HFFc6 (cell line): ENCODE data around the gene SYNGR3. TPM values are rescaled to one million over a fixed set of nuclear protein-coding genes. Genes with fewer than 3 reads are reported as not detected.

ENCODE experiments used
- DNase-seq: peaks from one replicate; pipeline ENCODE4 v3.0.0-alpha.2; 2018
- H3K27ac Mint-ChIP-seq: 2 replicates; pipeline ENCODE4 v1.8.0; 2020; ENCODE audit warnings: mild to moderate bottlenecking, mixed read lengths
- H3K27me3 Mint-ChIP-seq: 2 replicates; pipeline ENCODE4 v1.8.0; 2021; ENCODE audit warnings: mild to moderate bottlenecking, moderate library complexity, mixed read lengths; ENCODE audit not compliant: insufficient read depth
- H3K36me3 Mint-ChIP-seq: 2 replicates; pipeline ENCODE4 v1.8.0; 2021; ENCODE audit warnings: low read depth, mixed read lengths
- H3K4me1 Mint-ChIP-seq: 2 replicates; pipeline ENCODE4 v1.8.0; 2020; ENCODE audit warnings: low read depth, mixed read lengths
- H3K4me3 Mint-ChIP-seq: 2 replicates; pipeline ENCODE4 v1.8.0; 2020; ENCODE audit warnings: mild to moderate bottlenecking, moderate library complexity, mixed read lengths
- H3K9me3 Mint-ChIP-seq: 2 replicates; pipeline ENCODE4 v1.8.0; 2020; ENCODE audit warnings: mild to moderate bottlenecking, mixed read lengths
- total RNA-seq, 6 experiments: library from RNA; stranded (reverse); fragmentation: NEBNext Ultra II Directional; extraction: Animal tissue kit (Norgen Biotek cat#: 25700); gene quantifications; 2 replicates in 1 of 6; 3 replicates in 5 of 6; pipeline ENCODE4 v1.2.3, GENCODE V29; 2021
- TF ChIP-seq, protein P1 (sequence below): fragments of 200-600 bp; sonication (generic); IDR thresholded peaks from 2 replicates; pipeline ENCODE4 v1.5.0; 2021; ENCODE audit warnings: antibody characterized with exemption, mild to moderate bottlenecking

Gene SYNGR3
- total RNA-seq, 6 experiments from 2014 or later: 0.96 to 1.4 (median 1.2) TPM

DNA sequence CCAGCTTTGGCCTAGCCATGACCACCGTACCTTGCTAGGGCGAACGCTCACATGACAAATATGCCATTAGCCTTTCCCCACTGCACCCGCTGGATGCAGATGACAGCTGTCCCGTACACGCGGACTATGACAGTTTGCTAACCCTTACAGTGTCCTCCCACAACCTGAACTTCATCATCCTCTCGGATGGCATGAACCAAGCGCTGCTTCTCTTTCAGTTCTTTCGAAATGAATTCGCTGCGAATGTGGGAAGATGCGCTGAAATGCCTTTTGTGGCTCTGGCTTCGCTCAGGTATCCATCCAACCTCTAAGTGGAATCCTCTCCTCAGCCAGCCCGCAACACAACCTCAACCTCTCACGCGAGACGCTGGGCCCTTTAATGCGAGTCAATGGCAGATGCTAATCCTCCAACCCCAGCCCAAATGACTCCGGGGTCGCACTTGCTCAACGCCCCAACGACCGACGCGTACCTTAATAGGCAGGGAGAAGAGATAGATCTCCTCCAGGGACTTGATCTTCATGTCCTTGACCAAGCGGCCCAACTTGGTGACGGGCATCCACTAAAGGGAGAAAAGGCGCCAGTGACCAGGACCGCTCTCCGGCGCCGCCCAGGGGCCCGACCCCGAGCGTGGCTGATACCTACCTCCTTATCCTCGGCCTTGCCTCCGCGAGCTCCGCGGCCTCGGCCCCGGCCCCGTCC, 25.8 kb upstream of the SYNGR3 start:
- H3K27ac Mint-ChIP-seq: peak overlapping the region; percentile 95
- peaks cover 31% of the 10 kb centered on the region for H3K9me3 Mint-ChIP-seq
- peaks cover 37% of the 10 kb centered on the region for H3K4me1 Mint-ChIP-seq
- peaks cover 49% of the 10 kb centered on the region for H3K36me3 Mint-ChIP-seq
- TF ChIP-seq, protein P1, sequence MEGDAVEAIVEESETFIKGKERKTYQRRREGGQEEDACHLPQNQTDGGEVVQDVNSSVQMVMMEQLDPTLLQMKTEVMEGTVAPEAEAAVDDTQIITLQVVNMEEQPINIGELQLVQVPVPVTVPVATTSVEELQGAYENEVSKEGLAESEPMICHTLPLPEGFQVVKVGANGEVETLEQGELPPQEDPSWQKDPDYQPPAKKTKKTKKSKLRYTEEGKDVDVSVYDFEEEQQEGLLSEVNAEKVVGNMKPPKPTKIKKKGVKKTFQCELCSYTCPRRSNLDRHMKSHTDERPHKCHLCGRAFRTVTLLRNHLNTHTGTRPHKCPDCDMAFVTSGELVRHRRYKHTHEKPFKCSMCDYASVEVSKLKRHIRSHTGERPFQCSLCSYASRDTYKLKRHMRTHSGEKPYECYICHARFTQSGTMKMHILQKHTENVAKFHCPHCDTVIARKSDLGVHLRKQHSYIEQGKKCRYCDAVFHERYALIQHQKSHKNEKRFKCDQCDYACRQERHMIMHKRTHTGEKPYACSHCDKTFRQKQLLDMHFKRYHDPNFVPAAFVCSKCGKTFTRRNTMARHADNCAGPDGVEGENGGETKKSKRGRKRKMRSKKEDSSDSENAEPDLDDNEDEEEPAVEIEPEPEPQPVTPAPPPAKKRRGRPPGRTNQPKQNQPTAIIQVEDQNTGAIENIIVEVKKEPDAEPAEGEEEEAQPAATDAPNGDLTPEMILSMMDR: no peak
- H3K27me3 Mint-ChIP-seq: peaks cover 35% of the 10 kb centered on the region
- H3K4me3 Mint-ChIP-seq: peak overlapping the region; percentile 98
- DNase-seq: no peak

DNA sequence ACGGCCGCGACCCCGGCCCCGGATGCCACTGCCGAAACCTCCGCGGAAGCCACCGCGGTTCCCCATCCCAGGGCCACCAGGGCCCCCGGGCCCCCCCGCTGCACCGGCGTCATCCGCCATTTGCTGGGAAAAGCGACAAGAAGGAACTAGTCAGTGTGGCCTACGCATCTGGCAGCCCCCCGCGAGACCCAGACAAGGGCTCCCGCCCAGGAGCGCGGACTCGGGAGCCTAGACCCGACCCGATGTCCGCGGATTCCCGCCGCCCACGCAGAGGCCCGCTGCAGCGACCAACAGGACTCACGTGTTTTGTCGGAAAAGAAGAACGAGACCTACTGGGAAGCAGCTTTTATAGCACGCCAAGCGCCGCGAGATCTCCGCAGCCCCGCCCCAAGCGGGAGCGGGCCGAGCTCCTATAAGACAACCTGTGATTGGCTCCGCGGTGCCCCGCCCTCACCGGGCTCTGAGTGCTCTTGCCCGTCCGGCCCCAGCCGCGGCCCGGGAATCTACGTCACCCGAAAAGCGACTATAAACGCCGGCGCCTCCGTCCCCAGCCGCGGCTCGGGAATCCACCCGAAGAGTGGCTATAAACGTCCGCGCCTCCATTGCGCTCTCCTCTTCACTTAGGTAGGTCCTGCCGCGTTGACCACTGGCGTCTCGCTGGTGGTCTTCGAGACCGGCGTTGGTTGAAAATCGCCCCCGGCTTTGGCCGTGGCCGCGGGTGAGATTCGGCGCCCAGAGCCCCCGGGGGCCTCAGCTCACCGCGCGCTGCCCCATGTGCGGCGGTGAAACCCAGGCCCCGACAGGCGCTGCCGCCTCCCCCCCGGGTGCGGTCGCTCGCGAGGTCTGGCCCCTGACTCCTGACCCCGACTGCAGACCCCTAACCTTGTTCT, 25.0 kb upstream of the SYNGR3 start, which contains the start of gene RPS2:
TSS of gene RPS2 (minus strand) at position 321 of the 890 bp plus-strand sequence. CDS start at position 120, 201 bp downstream.
- TF ChIP-seq, protein P1: no peak
- H3K27ac Mint-ChIP-seq: peak within 1 kb of the TSS; percentile 95
- peaks cover 30% of the 10 kb centered on the region for H3K9me3 Mint-ChIP-seq
- H3K4me3 Mint-ChIP-seq: peak within 1 kb of the TSS; percentile 98
- peaks cover 49% of the 10 kb centered on the region for H3K36me3 Mint-ChIP-seq
- peak; percentile 99 for DNase-seq
- H3K27me3 Mint-ChIP-seq: peaks cover 33% of the 10 kb centered on the region
- peaks cover 37% of the 10 kb centered on the region for H3K4me1 Mint-ChIP-seq

DNA sequence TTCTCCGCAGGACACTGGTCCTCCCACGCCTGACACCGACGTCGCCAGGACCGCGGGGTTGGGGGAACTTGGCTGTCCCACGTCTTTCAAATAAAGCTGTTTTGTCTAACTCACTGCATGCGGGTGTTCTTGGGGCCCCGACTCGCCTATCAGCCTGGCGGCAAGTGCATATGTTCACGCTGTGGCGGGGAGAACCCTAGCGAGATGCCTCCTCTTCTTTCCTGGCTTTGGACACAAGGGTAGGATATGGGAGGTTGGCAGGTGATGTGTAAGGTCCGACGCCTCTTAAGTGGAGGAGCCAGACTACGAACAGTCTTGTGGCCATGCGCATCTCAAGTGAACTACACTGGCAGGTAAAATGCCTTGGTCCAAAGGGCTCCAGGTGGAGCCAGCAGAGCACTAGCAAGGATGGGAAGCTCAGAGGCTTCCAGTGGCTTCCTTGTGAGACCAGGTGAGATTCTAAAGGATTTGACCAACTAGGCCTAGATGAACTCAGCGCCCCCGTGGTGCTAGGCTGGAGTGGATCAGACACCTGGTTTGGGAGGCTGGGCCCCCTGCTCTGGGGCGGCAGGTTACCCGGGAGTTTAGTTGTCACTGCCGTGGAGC, 24.3 kb upstream of the SYNGR3 start:
- no peak for DNase-seq
- H3K9me3 Mint-ChIP-seq: peaks cover 26% of the 10 kb centered on the region
- H3K4me1 Mint-ChIP-seq: peaks cover 31% of the 10 kb centered on the region
- H3K36me3 Mint-ChIP-seq: peaks cover 42% of the 10 kb centered on the region
- peaks cover 26% of the 10 kb centered on the region for H3K27me3 Mint-ChIP-seq
- TF ChIP-seq, protein P1: no peak
- H3K27ac Mint-ChIP-seq: peak overlapping the region; percentile 95
- H3K4me3 Mint-ChIP-seq: peak overlapping the region; percentile 98

DNA sequence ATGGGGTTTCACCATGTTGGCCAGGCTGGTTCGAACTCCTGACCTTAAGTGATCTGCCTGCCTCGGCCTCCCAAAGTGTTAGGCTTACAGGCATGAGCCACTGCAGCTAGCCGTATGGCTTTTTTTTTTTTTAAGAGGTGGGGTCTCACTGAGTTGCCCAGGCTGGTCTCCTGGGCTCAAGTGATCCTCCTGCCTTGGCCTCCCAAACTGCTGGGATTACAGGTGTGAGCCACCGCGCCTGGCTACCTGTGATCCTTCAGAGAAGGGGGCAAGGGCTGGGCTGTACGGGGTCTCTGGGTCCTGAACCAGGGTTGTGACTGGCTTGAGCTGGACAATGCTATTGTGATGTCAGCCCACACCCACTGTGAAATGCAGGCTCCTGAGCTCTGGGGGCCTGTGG, 23.3 kb upstream of the SYNGR3 start, which contains the start of gene RNF151:
TSS of gene RNF151 (plus strand) at position 397 of the 400 bp plus-strand sequence. CDS start 26 bp downstream, outside the sequence.
- peak within 1 kb of the TSS; percentile 98 for H3K4me3 Mint-ChIP-seq
- peaks cover 20% of the 10 kb centered on the region for H3K27me3 Mint-ChIP-seq
- TF ChIP-seq, protein P1: no peak
- H3K27ac Mint-ChIP-seq: peak within 1 kb of the TSS; percentile 95
- peaks cover 37% of the 10 kb centered on the region for H3K36me3 Mint-ChIP-seq
- DNase-seq: no peak
- H3K9me3 Mint-ChIP-seq: peaks cover 18% of the 10 kb centered on the region
- peaks cover 29% of the 10 kb centered on the region for H3K4me1 Mint-ChIP-seq
